Measurements from ENCODE around the gene PTPRD. TPM values are rescaled to one million over a fixed set of nuclear protein-coding genes. Genes with fewer than 3 reads are reported as not detected.

Gene PTPRD
- polyA plus RNA-seq, 4 donors = 2.1 to 5.6 (median 3.9) TPM

DNA sequence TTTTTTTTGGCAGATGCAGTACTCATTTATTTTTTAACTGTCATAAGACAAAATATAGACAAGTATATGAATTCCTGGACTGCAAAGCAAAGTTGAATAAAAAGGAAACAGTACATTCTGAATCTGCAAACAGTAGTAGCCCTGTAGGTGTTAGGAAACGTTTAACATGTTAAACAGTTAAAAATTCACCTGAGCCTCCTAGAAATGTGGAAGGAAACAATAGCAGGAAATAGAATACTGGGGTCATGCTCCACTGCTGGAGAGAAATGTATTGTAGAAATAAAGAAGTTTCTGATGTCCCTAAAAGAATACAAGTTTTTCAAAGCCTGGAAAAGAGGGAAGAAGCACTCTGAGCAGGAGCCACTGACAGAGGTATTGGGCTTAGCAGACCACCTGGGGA, 866.0 kb downstream of the PTPRD start:
- DNase-seq = no peak
- H3K36me3 ChIP-seq (ENCODE audit: control insufficient read depth in 3 of 3, insufficient read depth in 2 of 3, low read depth in 1 of 3, low read length in 3 of 3) = no peaks in the 10 kb centered on the region
- H3K4me1 ChIP-seq (ENCODE audit: control insufficient read depth in 3 of 3, insufficient read depth in 2 of 3, low read depth in 1 of 3, low read length in 2 of 3) = no peaks in the 10 kb centered on the region
- H3K27me3 ChIP-seq (ENCODE audit: control insufficient read depth in 3 of 3, insufficient read depth in 3 of 3, low read length in 3 of 3) = no peaks in the 10 kb centered on the region
- no peak for FAIRE-seq
- no peaks in the 10 kb centered on the region for H3K9me3 ChIP-seq (ENCODE audit: control insufficient read depth in 2 of 2, insufficient read depth in 1 of 2, low read depth in 1 of 2, low read length in 1 of 2)
- no peak overlapping the region for H3K4me3 ChIP-seq (ENCODE audit: low read depth in 1 of 3, low read length in 3 of 3)
- H3K27ac ChIP-seq (ENCODE audit: low read depth in 1 of 3, low read length in 2 of 3) = no peak overlapping the region
- WGBS, 3 donors = 5 to 28% (median 5%) methylated on average over 1 of the region's 1 CpG

DNA sequence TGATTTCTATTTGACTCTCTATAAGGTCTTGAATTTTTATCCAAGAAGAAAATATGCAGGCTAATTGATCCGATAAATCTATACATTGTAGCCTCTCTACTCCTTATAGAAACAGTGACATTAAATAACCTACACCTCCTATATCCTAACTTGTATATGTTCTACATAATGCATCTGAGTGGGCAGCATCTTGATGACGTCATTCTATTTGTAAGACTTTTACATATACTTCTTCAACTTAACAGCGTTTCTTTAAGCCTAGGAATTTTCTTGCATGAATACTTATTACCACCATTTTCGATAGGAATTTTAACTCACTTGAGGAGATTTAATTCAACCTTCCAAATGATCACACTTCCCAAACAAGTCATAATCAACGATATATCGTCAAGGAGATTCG, 869.0 kb downstream of the PTPRD start:
- H3K4me3 ChIP-seq (ENCODE audit: low read depth in 1 of 3, low read length in 3 of 3) = no peak overlapping the region
- no peaks in the 10 kb centered on the region for H3K36me3 ChIP-seq (ENCODE audit: control insufficient read depth in 3 of 3, insufficient read depth in 2 of 3, low read depth in 1 of 3, low read length in 3 of 3)
- 66 to 81% (median 78%) methylated on average over 7 of the region's 7 CpGs for WGBS, 3 donors
- DNase-seq (no peak), FAIRE-seq (no peak)
- H3K27ac ChIP-seq (ENCODE audit: low read depth in 1 of 3, low read length in 2 of 3) = no peak overlapping the region
- H3K4me1 ChIP-seq (ENCODE audit: control insufficient read depth in 3 of 3, insufficient read depth in 2 of 3, low read depth in 1 of 3, low read length in 2 of 3) = no peaks in the 10 kb centered on the region
- no peaks in the 10 kb centered on the region for H3K9me3 ChIP-seq (ENCODE audit: control insufficient read depth in 2 of 2, insufficient read depth in 1 of 2, low read depth in 1 of 2, low read length in 1 of 2)
- H3K27me3 ChIP-seq (ENCODE audit: control insufficient read depth in 3 of 3, insufficient read depth in 3 of 3, low read length in 3 of 3) = no peaks in the 10 kb centered on the region

GRCh38 chr9:9730174-9730573, 882.6 kb downstream of the PTPRD start:
- WGBS, 3 donors = 51 to 54% (median 52%) methylated on average over 3 of the region's 3 CpGs
- H3K27ac ChIP-seq (ENCODE audit: low read depth in 1 of 3, low read length in 2 of 3) = no peak overlapping the region
- no peaks in the 10 kb centered on the region for H3K9me3 ChIP-seq (ENCODE audit: control insufficient read depth in 2 of 2, insufficient read depth in 1 of 2, low read depth in 1 of 2, low read length in 1 of 2)
- FAIRE-seq (no peak), DNase-seq (no peak)
- no peaks in the 10 kb centered on the region for H3K27me3 ChIP-seq (ENCODE audit: control insufficient read depth in 3 of 3, insufficient read depth in 3 of 3, low read length in 3 of 3)
- H3K4me3 ChIP-seq (ENCODE audit: low read depth in 1 of 3, low read length in 3 of 3) = no peak overlapping the region
- H3K4me1 ChIP-seq (ENCODE audit: control insufficient read depth in 3 of 3, insufficient read depth in 2 of 3, low read depth in 1 of 3, low read length in 2 of 3) = no peaks in the 10 kb centered on the region
- H3K36me3 ChIP-seq (ENCODE audit: control insufficient read depth in 3 of 3, insufficient read depth in 2 of 3, low read depth in 1 of 3, low read length in 3 of 3) = no peaks in the 10 kb centered on the region

DNA sequence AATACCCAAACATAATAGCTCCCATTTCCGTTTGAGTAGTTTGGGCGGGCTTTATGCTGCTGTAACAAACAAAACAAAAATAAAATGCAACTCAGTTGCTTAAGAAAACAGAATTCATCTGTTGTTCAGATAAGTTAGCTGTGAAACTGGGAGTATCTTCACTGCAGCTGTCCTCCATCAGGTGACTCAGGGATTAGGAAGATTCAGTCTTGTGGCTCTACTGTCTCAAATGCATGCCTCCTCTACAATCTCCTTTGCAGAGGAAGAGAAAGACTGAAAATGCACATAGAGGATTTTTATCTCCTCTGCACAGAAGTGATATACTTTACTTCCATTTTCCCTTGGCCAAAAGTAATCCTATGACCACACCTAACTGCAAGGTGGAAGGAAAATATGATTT, 883.7 kb downstream of the PTPRD start:
- FAIRE-seq = no peak
- 84 to 92% (median 85%) methylated on average over 2 of the region's 2 CpGs for WGBS, 3 donors
- H3K27me3 ChIP-seq (ENCODE audit: control insufficient read depth in 3 of 3, insufficient read depth in 3 of 3, low read length in 3 of 3) = no peaks in the 10 kb centered on the region
- no peak for DNase-seq
- H3K27ac ChIP-seq (ENCODE audit: low read depth in 1 of 3, low read length in 2 of 3) = no peak overlapping the region
- no peaks in the 10 kb centered on the region for H3K4me1 ChIP-seq (ENCODE audit: control insufficient read depth in 3 of 3, insufficient read depth in 2 of 3, low read depth in 1 of 3, low read length in 2 of 3)
- no peaks in the 10 kb centered on the region for H3K36me3 ChIP-seq (ENCODE audit: control insufficient read depth in 3 of 3, insufficient read depth in 2 of 3, low read depth in 1 of 3, low read length in 3 of 3)
- no peaks in the 10 kb centered on the region for H3K9me3 ChIP-seq (ENCODE audit: control insufficient read depth in 2 of 2, insufficient read depth in 1 of 2, low read depth in 1 of 2, low read length in 1 of 2)
- no peak overlapping the region for H3K4me3 ChIP-seq (ENCODE audit: low read depth in 1 of 3, low read length in 3 of 3)

GRCh38 chr9:9719373-9720112, 893.3 kb downstream of the PTPRD start:
- H3K36me3 ChIP-seq (ENCODE audit: control insufficient read depth in 3 of 3, insufficient read depth in 2 of 3, low read depth in 1 of 3, low read length in 3 of 3) = no peaks in the 10 kb centered on the region
- no peaks in the 10 kb centered on the region for H3K4me1 ChIP-seq (ENCODE audit: control insufficient read depth in 3 of 3, insufficient read depth in 2 of 3, low read depth in 1 of 3, low read length in 2 of 3)
- no peak overlapping the region for H3K27ac ChIP-seq (ENCODE audit: low read depth in 1 of 3, low read length in 2 of 3)
- no peaks in the 10 kb centered on the region for H3K27me3 ChIP-seq (ENCODE audit: control insufficient read depth in 3 of 3, insufficient read depth in 3 of 3, low read length in 3 of 3)
- no peak overlapping the region for H3K4me3 ChIP-seq (ENCODE audit: low read depth in 1 of 3, low read length in 3 of 3)
- DNase-seq (no peak), FAIRE-seq (no peak)
- H3K9me3 ChIP-seq (ENCODE audit: control insufficient read depth in 2 of 2, insufficient read depth in 1 of 2, low read depth in 1 of 2, low read length in 1 of 2) = peaks cover 0 to 19% of the 10 kb centered on the region in 2 donors
- 75 to 84% (median 78%) methylated on average over 16 of the region's 16 CpGs for WGBS, 3 donors

GRCh38 chr9:9718691-9719090, 894.1 kb downstream of the PTPRD start:
- DNase-seq (no peak), FAIRE-seq (no peak)
- no peaks in the 10 kb centered on the region for H3K4me1 ChIP-seq (ENCODE audit: control insufficient read depth in 3 of 3, insufficient read depth in 2 of 3, low read depth in 1 of 3, low read length in 2 of 3)
- H3K4me3 ChIP-seq (ENCODE audit: low read depth in 1 of 3, low read length in 3 of 3) = no peak overlapping the region
- peaks cover 0 to 19% of the 10 kb centered on the region in 2 donors for H3K9me3 ChIP-seq (ENCODE audit: control insufficient read depth in 2 of 2, insufficient read depth in 1 of 2, low read depth in 1 of 2, low read length in 1 of 2)
- H3K27me3 ChIP-seq (ENCODE audit: control insufficient read depth in 3 of 3, insufficient read depth in 3 of 3, low read length in 3 of 3) = no peaks in the 10 kb centered on the region
- H3K36me3 ChIP-seq (ENCODE audit: control insufficient read depth in 3 of 3, insufficient read depth in 2 of 3, low read depth in 1 of 3, low read length in 3 of 3) = no peaks in the 10 kb centered on the region
- WGBS, 3 donors = 47 to 79% (median 56%) methylated on average over 3 of the region's 3 CpGs
- no peak overlapping the region for H3K27ac ChIP-seq (ENCODE audit: low read depth in 1 of 3, low read length in 2 of 3)

DNA sequence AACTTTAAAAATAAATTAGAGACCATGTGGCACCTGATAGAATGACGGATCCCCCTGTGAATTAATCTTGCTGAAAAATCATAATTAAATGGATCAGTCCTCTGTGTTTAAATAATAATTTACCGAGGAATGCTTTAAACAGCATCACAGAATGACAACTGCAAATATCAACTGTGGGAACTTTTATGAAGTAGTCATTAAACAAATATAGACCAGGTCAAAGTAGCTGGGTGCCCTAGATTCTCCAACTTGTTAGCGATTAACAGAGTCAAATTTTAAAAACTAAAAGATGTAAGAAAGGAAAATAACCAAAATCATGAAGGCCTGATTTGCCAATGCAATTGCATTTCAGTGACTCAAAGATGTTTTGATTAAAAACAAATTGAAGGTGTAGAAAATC, 933.4 kb downstream of the PTPRD start:
- no peaks in the 10 kb centered on the region for H3K36me3 ChIP-seq (ENCODE audit: control insufficient read depth in 3 of 3, insufficient read depth in 2 of 3, low read depth in 1 of 3, low read length in 3 of 3)
- FAIRE-seq = no peak
- WGBS, 3 donors = 34 to 72% (median 40%) methylated on average over 3 of the region's 3 CpGs
- DNase-seq = no peak
- no peak overlapping the region for H3K4me3 ChIP-seq (ENCODE audit: low read depth in 1 of 3, low read length in 3 of 3)
- H3K9me3 ChIP-seq (ENCODE audit: control insufficient read depth in 2 of 2, insufficient read depth in 1 of 2, low read depth in 1 of 2, low read length in 1 of 2) = no peaks in the 10 kb centered on the region
- no peak overlapping the region for H3K27ac ChIP-seq (ENCODE audit: low read depth in 1 of 3, low read length in 2 of 3)
- H3K4me1 ChIP-seq (ENCODE audit: control insufficient read depth in 3 of 3, insufficient read depth in 2 of 3, low read depth in 1 of 3, low read length in 2 of 3) = no peaks in the 10 kb centered on the region
- no peaks in the 10 kb centered on the region for H3K27me3 ChIP-seq (ENCODE audit: control insufficient read depth in 3 of 3, insufficient read depth in 3 of 3, low read length in 3 of 3)

DNA sequence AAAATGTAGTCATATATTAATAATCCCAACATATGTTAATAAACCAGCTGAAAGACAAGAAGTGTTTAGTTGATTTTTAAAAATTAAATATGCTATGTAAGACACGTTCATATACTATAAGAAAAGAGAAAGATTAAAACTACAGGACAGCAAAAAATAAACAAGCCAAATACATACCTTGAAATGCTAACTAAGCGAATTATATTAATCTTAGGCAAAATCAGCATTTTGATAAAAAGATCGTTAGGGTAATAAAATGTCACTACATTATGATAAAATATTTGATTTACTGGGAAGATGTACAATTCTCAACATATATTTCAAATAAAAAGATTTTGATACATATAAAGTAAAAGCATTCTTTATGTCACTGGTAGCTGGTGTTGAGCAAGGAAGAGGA, 938.3 kb downstream of the PTPRD start:
- H3K4me3 ChIP-seq (ENCODE audit: low read depth in 1 of 3, low read length in 3 of 3) = no peak overlapping the region
- H3K27ac ChIP-seq (ENCODE audit: low read depth in 1 of 3, low read length in 2 of 3) = no peak overlapping the region
- DNase-seq = no peak
- no peaks in the 10 kb centered on the region for H3K27me3 ChIP-seq (ENCODE audit: control insufficient read depth in 3 of 3, insufficient read depth in 3 of 3, low read length in 3 of 3)
- H3K9me3 ChIP-seq (ENCODE audit: control insufficient read depth in 2 of 2, insufficient read depth in 1 of 2, low read depth in 1 of 2, low read length in 1 of 2) = no peaks in the 10 kb centered on the region
- no peaks in the 10 kb centered on the region for H3K36me3 ChIP-seq (ENCODE audit: control insufficient read depth in 3 of 3, insufficient read depth in 2 of 3, low read depth in 1 of 3, low read length in 3 of 3)
- FAIRE-seq = no peak
- no peaks in the 10 kb centered on the region for H3K4me1 ChIP-seq (ENCODE audit: control insufficient read depth in 3 of 3, insufficient read depth in 2 of 3, low read depth in 1 of 3, low read length in 2 of 3)
- WGBS, 3 donors = 50 to 75% (median 66%) methylated on average over 3 of the region's 3 CpGs

- 66 to 79% (median 69%) methylated on average over 3 of the region's 3 CpGs for WGBS, 3 donors
- Histone ChIP-seq H3K27ac (ENCODE audit: low read depth in 1 of 3, low read length in 2 of 3) (no peak overlapping the region), H3K36me3 (ENCODE audit: control insufficient read depth in 3 of 3, insufficient read depth in 2 of 3, low read depth in 1 of 3, low read length in 3 of 3) (no peaks in the 10 kb centered on the region), H3K9me3 (ENCODE audit: control insufficient read depth in 2 of 2, insufficient read depth in 1 of 2, low read depth in 1 of 2, low read length in 1 of 2) (no peaks in the 10 kb centered on the region), H3K4me1 (ENCODE audit: control insufficient read depth in 3 of 3, insufficient read depth in 2 of 3, low read depth in 1 of 3, low read length in 2 of 3) (no peaks in the 10 kb centered on the region), H3K27me3 (ENCODE audit: control insufficient read depth in 3 of 3, insufficient read depth in 3 of 3, low read length in 3 of 3) (no peaks in the 10 kb centered on the region), H3K4me3 (ENCODE audit: low read depth in 1 of 3, low read length in 3 of 3) (no peak overlapping the region)
- no peak for DNase-seq
- FAIRE-seq = no peak
Observed at GRCh38 chr9:9670454-9670853, 942.3 kb downstream of the PTPRD start.
